ENCODE results near the gene PLIN5.
A peak's percentile ranks its signal among the peaks of the same experiment; 100 is the strongest.
"Not testable (repeated sequence)": the region's sequence is repeated elsewhere in the genome, so short reads cannot be mapped to it uniquely, and the experiment has no call there.

PLIN5 gene

GRCh38 chr19:4528843-4529242 is 6.2 kb downstream of the PLIN5 start:
- DNase-seq (ENCODE audit: low read depth), result no peak
- TF ChIP-seq, protein P1, sequence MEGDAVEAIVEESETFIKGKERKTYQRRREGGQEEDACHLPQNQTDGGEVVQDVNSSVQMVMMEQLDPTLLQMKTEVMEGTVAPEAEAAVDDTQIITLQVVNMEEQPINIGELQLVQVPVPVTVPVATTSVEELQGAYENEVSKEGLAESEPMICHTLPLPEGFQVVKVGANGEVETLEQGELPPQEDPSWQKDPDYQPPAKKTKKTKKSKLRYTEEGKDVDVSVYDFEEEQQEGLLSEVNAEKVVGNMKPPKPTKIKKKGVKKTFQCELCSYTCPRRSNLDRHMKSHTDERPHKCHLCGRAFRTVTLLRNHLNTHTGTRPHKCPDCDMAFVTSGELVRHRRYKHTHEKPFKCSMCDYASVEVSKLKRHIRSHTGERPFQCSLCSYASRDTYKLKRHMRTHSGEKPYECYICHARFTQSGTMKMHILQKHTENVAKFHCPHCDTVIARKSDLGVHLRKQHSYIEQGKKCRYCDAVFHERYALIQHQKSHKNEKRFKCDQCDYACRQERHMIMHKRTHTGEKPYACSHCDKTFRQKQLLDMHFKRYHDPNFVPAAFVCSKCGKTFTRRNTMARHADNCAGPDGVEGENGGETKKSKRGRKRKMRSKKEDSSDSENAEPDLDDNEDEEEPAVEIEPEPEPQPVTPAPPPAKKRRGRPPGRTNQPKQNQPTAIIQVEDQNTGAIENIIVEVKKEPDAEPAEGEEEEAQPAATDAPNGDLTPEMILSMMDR (IDR thresholded peaks at IDR 0.05; ENCODE audit: control insufficient read depth, insufficient read depth, low read depth, low read length, missing control alignments), result no peak
- no peak overlapping the region for H3K4me3 ChIP-seq (ENCODE audit: control insufficient read depth, low read depth, low read length)

DNA sequence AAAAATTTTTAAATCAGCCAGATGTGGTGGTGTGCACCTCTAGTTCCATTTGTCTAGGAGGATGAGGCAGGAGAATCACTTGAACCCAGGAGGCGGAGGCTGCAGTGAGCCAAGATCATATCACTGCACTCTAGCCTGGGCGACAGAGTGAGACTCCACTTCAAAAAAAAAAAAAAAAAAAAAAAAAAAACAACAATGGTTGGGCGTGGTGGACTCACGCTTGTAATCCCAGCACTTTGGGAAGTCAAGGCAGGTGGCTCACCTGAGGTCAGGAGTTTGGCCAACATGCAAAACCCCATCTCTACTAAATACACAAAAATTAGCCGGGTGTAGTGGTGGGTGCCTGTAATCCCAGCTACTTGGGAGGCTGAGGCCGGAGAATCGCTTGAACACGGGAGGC is 7.6 kb downstream of the PLIN5 start:
- not testable (repeated sequence) for DNase-seq (ENCODE audit: low read depth); H3K4me3 ChIP-seq (ENCODE audit: control insufficient read depth, low read depth, low read length)

- no peak overlapping the region for H3K4me3 ChIP-seq (ENCODE audit: control insufficient read depth, low read depth, low read length)
- TF ChIP-seq, protein P1 (IDR thresholded peaks at IDR 0.05; ENCODE audit: control insufficient read depth, insufficient read depth, low read depth, low read length, missing control alignments), result no peak
These were observed 9.4 kb downstream of the PLIN5 start for GRCh38 chr19:4525563-4526002.

GRCh38 chr19:4524808-4525562 is 10.0 kb downstream of the PLIN5 start:
- H3K4me3 ChIP-seq (ENCODE audit: control insufficient read depth, low read depth, low read length), result no peak overlapping the region
- TF ChIP-seq, protein P1 (IDR thresholded peaks at IDR 0.05; ENCODE audit: control insufficient read depth, insufficient read depth, low read depth, low read length, missing control alignments), result peak; percentile 82
- DNase-seq (ENCODE audit: low read depth), result no peak

More at GRCh38 chr19:4525563-4526002, 9.4 kb downstream of the PLIN5 start:
- DNase-seq (ENCODE audit: low read depth), result no peak

DNA sequence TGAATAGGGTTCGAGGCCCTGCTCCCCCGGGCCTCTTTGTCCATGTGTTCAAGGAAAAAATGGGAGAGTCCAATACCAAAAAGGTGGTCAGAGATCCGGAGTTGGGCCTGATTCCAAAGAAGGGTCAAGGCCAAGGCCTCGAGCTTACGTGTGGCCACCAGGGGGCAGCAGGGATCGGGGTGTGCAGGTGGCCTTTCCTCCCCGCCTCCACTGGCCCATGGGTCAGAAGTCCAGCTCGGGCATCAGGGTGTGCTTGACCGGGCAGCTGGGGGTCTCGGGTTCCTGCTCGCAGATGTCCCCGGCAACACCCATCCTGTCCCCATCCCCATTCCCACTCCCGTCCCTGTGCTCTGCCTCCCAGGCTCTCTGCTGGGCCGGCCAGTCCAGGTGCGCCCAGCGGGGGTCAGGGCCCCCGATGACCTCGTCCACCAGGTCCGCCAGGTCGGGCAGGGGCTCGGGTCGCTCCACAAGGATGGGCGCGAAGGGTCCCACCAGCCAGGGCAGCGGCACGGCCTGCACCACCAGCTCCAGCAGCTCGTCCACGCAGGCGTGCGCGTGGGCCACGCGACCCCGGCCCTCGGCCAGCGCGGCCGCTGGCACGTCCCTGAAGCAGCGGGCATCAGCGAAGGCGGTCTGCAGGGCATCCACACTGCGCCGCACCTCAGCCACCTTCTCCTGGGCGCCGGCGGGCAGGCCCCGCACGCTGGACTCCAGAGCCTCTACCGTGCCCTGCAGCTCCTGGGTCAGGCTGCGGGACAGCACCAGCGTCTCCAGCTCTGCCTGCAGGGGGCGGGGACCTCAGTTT is 11.5 kb downstream of the PLIN5 start:
- TF ChIP-seq, protein P1 (IDR thresholded peaks at IDR 0.05; ENCODE audit: control insufficient read depth, insufficient read depth, low read depth, low read length, missing control alignments), result peak; percentile 76
- no peak for DNase-seq (ENCODE audit: low read depth)
- no peak overlapping the region for H3K4me3 ChIP-seq (ENCODE audit: control insufficient read depth, low read depth, low read length)

DNA sequence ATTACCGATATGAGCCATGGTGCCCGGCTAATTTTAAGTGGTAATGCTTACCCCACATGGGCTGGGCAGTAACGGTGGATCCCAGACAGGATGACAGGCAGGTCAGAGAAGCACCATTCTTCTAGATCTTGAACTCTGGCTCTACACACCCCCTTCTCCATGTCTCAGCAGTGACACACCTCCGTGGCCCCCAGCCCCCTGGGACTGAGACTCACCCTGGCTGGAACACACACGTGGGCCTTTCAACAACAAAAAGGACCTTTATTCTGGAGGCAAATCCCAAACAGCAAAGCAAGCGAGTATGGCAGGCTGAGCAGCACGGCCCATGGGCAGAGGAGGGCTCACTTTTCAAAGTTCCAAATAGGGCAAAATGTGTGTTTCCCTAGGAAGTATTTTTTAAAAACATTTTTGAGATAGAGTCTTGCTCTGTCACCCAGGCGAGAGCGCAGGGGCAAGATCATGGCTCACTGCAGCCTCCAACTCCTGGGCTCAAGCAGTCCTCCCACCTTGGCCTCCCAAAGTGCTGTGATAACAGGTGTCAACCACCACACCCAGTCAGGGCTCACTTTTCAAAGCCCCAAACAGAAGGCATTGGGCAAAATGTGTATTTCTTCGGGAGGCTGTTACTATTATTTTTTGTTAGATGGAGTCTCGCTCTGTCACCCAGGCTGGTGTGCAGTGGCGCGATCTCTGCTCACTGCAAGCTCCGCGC is 12.6 kb downstream of the PLIN5 start:
- no peak for DNase-seq (ENCODE audit: low read depth)
- no peak overlapping the region for H3K4me3 ChIP-seq (ENCODE audit: control insufficient read depth, low read depth, low read length)
- TF ChIP-seq, protein P1 (IDR thresholded peaks at IDR 0.05; ENCODE audit: control insufficient read depth, insufficient read depth, low read depth, low read length, missing control alignments), result no peak

Measured in AG09309 (cell line).